ENCODE results near the gene CCDC50. TPM values are rescaled to one million over a fixed set of nuclear protein-coding genes. Genes with fewer than 3 reads are reported as not detected.
A peak's percentile ranks its signal among the peaks of the same experiment; 100 is the strongest.

Gene CCDC50
- total and polyA plus RNA-seq, 10 of the 15 experiments (the other 5 are each of a cell fraction or from before 2014, with no cell fraction given): 46.7 to 150 (median 125) TPM

DNA sequence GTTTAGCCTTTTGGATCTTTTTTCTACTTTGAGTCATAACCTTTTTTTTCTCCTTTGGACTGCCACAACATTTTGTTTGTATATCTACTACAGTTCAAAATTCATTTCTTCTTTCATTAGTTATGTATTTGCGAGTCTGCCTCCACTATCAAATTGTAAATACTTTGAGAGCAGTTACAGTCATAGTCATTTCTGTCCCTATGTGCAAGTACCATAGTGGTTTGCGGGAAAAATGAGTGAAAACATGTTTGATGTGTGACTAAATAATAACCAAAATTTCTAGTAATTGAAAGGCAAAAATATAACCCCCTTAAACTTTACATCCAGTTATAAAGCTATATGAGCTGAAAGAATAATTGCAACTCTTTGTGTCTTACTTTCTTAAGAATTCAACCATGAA, 45.8 kb upstream of the CCDC50 start (continued):
- TF ChIP-seq ATF2 (IDR thresholded peaks at IDR 0.05; ENCODE audit: low read length): peak; percentile 33; the same call in 1 of the 2 replicates
- TF ChIP-seq, protein P1, sequence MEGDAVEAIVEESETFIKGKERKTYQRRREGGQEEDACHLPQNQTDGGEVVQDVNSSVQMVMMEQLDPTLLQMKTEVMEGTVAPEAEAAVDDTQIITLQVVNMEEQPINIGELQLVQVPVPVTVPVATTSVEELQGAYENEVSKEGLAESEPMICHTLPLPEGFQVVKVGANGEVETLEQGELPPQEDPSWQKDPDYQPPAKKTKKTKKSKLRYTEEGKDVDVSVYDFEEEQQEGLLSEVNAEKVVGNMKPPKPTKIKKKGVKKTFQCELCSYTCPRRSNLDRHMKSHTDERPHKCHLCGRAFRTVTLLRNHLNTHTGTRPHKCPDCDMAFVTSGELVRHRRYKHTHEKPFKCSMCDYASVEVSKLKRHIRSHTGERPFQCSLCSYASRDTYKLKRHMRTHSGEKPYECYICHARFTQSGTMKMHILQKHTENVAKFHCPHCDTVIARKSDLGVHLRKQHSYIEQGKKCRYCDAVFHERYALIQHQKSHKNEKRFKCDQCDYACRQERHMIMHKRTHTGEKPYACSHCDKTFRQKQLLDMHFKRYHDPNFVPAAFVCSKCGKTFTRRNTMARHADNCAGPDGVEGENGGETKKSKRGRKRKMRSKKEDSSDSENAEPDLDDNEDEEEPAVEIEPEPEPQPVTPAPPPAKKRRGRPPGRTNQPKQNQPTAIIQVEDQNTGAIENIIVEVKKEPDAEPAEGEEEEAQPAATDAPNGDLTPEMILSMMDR (IDR thresholded peaks at IDR 0.05 in 2 of 3, conservative IDR thresholded peaks at IDR 0.05 in 1 of 3; ENCODE audit: control insufficient read depth in 2 of 3, extremely low read depth in 1 of 3, insufficient read depth in 1 of 3, low read depth in 3 of 3, low read length in 3 of 3): no peak
- TF ChIP-seq FOXM1 (IDR thresholded peaks at IDR 0.05; ENCODE audit: low read depth, low read length): peak; percentile 56; the same call in 1 of the 2 replicates
- TF ChIP-seq ZZZ3 (IDR thresholded peaks at IDR 0.05; ENCODE audit: control insufficient read depth, insufficient read length, low read depth): no peak
- TF ChIP-seq MEF2A (IDR thresholded peaks at IDR 0.05; ENCODE audit: insufficient read depth, low read depth, low read length): 0 out of 2 replicates have a peak, but pooled peaks have one; percentile 39
- TF ChIP-seq IRF4 (IDR thresholded peaks at IDR 0.05; ENCODE audit: low read depth, low read length): peak; percentile 47; the same call in 1 of the 2 replicates
- TF ChIP-seq TCF7 (IDR thresholded peaks at IDR 0.05; ENCODE audit: borderline replicate concordance): peak; percentile 57; the same call in 1 of the 2 replicates
- TF ChIP-seq, protein P2, sequence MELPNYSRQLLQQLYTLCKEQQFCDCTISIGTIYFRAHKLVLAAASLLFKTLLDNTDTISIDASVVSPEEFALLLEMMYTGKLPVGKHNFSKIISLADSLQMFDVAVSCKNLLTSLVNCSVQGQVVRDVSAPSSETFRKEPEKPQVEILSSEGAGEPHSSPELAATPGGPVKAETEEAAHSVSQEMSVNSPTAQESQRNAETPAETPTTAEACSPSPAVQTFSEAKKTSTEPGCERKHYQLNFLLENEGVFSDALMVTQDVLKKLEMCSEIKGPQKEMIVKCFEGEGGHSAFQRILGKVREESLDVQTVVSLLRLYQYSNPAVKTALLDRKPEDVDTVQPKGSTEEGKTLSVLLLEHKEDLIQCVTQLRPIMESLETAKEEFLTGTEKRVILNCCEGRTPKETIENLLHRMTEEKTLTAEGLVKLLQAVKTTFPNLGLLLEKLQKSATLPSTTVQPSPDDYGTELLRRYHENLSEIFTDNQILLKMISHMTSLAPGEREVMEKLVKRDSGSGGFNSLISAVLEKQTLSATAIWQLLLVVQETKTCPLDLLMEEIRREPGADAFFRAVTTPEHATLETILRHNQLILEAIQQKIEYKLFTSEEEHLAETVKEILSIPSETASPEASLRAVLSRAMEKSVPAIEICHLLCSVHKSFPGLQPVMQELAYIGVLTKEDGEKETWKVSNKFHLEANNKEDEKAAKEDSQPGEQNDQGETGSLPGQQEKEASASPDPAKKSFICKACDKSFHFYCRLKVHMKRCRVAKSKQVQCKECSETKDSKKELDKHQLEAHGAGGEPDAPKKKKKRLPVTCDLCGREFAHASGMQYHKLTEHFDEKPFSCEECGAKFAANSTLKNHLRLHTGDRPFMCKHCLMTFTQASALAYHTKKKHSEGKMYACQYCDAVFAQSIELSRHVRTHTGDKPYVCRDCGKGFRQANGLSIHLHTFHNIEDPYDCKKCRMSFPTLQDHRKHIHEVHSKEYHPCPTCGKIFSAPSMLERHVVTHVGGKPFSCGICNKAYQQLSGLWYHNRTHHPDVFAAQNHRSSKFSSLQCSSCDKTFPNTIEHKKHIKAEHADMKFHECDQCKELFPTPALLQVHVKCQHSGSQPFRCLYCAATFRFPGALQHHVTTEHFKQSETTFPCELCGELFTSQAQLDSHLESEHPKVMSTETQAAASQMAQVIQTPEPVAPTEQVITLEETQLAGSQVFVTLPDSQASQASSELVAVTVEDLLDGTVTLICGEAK (IDR thresholded peaks at IDR 0.05; ENCODE audit: borderline replicate concordance): no peak
- TF ChIP-seq CREB1 (IDR thresholded peaks at IDR 0.05; ENCODE audit: low read depth): peak; percentile 16; the same call in 1 of the 2 replicates

Data from GM12878 (cell line).